Fibroblast of the conjunctiva (primary cell): ENCODE results near the gene PAX4.
A peak's percentile ranks its signal among the peaks of the same experiment; 100 is the strongest.

Experiments
- DNase-seq: peaks from one replicate; pipeline ENCODE4 v3.0.0-alpha.2; 2010; ENCODE audit warnings: low read depth

PAX4 gene

DNA sequence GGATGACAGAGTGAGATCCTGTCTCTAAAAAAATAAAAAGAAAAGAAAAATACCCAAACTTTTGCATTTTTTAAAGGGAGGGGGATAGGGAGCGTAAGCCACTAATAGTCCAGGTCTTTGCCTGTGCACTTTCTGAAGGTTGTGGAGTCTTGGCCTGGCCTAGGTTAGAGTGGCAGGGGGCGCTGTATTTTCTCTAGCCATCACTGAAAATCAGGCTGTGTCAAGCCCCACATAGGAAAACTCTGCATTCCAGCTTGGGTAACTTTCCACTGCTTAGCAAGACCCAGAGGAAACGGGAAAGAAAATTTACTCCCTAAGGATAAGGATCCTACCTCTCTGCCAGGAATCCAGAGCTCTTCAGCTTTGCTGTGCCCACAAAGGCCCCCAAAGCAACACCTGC is 10.5 kb upstream of the PAX4 start:
- DNase-seq = no peak

- no peak for DNase-seq
Measured at GRCh38 chr7:127625331-127625730, 7.4 kb upstream of the PAX4 start.

DNA sequence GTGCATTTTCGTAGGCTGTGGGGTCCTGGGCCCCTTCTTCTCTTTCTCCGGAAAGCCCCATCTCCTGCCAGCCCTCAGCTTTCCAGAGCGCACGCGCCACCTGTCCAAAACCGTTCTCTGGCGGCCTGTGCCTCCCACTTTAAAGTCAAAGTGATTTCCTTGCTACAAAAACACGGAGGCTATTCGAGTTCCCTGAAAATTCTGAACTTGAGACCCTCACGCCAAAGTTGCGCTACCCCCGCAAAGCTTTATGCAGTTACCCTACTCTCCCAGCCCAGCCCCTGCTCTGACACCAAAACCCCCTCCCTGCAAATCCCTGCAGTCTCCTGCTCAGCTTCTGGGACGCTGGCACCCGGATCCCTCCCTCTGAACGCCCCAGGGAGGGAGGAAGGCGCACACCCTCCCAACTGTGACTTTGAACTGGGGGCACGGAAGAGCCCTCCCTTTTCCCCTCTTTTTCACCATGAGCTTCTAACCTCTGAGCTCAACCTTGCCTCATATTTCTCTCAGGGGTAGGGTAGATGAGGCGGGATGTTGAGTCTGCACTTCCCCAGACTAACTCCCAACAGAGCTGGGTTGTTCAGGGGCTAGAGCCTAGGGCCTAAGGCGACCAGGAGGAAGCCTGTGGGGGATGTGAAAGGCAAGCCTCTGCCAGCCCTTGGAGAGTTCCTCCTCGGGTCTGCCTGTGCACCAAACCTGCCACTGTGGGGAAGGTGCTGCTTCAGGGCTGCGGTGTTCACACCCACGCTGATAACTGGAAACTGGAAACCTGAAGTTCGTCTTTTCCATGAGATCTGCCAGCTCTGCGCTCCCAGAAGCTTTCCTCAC is 2.7 kb upstream of the PAX4 start:
- no peak for DNase-seq

DNA sequence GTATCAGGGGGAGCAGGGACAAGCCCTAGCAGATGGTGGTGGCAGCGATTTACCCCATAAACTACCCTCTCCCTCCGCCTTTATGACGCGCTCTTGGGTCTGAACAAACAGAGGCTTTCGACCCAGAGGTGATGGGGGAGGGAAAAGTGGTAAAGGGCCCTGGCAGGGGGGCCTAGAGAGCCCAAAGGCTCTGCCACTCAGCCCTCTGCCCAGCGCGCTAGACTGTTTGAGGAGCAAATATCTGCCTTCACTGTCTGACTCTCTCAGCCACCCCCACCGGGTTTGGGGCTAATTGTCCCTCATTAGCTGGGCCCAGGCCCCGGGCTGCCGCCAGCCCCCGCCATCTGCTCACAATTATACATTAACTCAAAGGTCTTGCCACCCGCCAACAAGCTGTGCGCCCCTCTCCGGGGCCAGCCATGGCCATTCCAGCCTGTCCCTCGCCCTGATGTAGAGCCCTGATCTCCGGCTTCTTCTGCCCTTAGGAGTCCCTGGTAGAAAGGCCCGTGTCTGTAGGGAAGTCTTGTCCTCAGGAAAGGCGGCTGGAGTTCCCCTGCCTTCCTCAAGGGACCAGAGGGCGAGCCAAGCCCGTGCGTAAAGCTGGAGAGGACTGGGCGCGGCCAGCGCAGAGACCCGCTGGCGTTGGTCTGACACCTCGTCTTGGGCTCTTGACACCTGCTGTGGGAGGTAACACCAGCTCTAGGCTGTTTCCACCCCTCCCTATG is 1.9 kb upstream of the PAX4 start:
- no peak for DNase-seq

DNA sequence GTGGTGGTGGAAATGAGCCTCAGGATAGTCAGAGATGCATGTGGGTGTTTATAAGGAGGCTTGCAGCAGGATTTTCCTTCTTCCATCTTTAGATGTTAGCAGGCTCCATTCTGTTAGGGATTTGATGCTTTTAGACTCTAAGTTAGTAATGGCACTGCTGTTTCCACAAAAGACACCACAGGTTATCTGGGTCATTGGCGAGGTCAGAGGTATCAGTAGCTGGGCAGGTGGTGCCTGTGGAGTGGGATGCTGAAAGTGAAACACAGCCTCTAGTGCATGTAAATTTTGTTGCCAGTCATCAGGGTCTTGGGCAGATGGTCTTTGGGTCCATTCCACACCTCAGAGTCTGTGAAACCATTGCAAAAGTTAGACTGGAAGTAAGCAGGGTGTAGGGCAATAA is 833 bp upstream of the PAX4 start:
- DNase-seq = no peak

DNA sequence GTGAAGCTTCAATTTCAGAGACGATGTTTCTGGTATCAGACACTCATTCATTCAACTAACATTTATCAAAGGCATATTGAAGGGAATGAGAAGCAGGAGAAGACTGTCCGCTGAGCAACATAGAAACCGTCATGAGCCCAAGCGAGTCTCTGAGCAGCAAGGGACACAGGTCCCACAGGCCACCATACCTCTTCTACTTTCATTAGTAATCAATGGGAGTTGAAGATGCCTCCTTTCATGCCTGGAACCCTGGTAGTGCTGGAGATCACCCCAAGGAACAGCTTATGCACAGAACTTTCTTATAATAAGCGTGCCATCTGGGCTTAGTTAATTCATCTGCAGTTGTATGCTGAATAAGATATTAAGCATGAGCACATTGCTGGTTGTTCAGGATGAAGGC is 1.2 kb downstream of the PAX4 start:
- DNase-seq = no peak

GRCh38 chr7:127612263-127612662 is 5.7 kb downstream of the PAX4 start:
- DNase-seq = no peak

DNA sequence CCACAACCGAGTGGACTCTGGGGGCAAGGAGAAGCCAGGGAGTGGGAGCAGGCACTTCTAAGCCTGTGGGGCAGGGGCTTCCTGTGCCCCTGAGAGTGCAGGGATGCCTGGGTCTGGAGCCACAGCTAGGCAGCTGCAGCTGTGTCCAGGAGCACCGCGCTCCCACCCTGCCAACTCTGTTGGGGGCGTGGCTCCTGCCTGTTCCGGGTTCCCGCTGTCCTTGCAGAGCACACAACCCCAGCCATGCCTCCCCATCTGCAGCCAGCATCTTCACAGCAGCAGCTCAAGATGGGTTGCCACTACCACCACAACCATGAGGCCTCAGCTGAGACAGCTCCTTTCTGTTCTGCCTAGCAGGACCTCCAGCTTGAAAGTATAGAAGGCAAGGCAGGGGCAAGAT is 8.6 kb downstream of the PAX4 start:
- DNase-seq = no peak

DNA sequence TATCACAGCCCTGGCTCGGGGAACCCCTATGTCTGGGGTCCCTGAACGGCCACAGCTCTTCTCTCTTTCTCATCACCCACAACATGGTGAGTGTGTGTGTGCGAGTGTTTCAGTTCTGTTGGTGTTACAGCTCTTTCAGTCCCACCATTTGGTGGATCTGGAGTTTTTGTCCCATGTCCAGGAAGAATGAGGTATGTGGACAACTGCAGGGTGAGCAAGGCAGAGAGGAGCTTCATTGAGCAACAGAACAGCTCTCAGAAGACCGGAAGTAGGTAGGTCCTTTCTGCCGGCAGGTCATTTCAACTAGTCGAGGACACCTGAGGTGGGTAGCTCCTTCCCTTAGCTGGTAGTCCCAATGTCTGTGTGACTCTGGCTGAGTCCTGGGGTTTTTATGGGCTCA is 9.5 kb downstream of the PAX4 start:
- DNase-seq = no peak

DNA sequence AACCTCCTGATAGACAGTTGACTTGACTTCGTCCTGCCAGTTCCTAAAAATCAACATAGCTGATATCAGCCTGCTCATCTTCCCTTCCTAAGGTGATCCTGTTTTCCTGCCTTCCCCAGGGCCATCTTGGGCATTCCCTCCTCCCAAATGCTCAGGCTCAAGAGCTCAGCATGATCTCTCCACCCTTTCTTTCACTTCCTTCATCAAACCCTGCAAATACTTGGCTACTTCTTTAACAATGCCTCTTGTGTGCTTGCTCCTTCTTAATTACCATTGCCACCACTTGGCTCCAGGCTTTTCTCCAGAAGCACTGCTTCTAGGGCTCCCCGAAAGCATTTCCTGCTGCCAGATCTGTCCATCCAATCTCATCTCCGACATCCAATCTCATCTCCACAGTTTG is 17.1 kb downstream of the PAX4 start:
- DNase-seq = no peak

- no peak for DNase-seq
Measured at GRCh38 chr7:127598318-127598717, 19.6 kb downstream of the PAX4 start.

DNA sequence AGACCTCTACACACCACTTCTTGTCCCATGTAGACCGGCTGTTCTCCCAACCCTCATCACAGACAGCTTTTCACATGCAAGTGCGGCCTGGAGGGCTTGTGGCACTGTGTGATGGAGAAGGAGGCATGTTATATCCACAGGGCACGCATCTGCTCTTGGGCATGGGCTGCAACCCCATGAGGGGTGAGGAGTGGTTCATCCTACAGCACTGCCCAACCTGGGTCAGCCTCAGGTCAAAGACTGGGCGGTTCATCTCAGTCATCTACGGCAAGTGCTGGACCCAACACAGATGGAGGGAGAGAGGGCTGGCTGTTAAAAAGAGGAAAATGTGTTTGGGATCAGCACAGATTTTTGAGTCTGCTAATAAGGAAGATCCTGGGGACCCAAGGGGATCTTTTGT is 22.2 kb downstream of the PAX4 start:
- no peak for DNase-seq

DNA sequence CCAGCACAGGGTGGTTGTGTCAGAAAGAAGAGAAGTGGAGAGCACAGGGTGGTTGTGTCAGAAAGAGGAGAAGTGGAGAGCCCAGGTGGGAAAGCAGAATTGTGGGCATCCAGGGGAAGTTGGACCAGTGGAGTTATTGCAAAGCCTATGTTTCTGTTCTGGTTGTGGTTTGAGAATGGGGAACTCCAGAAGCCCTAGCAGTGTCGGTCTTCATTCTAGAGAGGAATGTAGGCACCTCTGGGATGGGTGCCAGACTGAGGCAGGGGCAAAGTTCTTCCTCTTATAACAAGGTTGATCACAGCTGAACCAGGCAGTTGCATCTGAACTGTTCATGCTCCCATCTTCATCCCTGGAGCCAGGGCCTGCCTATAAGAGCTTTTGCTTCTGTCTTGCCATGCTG is 23.5 kb downstream of the PAX4 start:
- no peak for DNase-seq

DNA sequence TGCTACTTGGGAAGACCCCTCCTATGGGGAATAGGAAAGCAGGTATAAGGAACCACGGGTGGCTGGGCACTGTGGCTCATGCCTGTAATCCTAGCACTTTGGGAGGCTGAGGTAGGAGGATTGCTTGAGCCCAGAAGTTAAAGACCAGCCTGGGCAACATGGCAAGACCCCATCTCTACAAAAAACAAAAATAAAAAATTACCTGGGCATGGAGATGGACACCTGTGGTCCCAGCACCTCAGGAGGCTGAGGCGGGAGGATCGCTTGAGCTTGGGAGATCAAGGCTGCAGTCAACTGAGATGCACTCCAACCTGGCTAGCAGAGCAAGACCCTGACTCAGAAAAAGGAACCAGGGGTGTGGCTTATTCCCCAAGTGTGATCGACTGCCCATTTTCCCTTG is 25.4 kb downstream of the PAX4 start:
- no peak for DNase-seq

GRCh38 chr7:127591591-127591990 is 26.4 kb downstream of the PAX4 start:
- DNase-seq = no peak

- DNase-seq = no peak
Measured at GRCh38 chr7:127591189-127591588, 26.8 kb downstream of the PAX4 start.

DNA sequence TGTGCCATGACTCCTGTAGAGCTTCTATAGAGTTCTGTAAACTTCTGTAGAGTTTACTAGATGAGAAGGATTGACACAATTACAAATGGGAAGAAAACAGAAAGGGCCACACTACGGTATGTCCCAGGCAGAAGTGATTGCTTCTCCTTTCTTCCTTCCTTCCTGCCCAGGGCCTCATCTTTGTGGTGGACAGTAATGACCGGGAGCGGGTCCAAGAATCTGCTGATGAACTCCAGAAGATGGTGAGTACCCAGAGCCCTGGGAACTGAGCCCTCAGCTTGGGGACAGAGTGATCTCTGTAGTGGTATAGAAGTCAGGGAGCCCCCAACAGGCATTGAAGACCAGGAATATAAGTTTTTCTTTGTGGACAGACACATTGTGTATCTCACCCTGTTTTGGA is 28.0 kb downstream of the PAX4 start:
- DNase-seq = no peak

DNA sequence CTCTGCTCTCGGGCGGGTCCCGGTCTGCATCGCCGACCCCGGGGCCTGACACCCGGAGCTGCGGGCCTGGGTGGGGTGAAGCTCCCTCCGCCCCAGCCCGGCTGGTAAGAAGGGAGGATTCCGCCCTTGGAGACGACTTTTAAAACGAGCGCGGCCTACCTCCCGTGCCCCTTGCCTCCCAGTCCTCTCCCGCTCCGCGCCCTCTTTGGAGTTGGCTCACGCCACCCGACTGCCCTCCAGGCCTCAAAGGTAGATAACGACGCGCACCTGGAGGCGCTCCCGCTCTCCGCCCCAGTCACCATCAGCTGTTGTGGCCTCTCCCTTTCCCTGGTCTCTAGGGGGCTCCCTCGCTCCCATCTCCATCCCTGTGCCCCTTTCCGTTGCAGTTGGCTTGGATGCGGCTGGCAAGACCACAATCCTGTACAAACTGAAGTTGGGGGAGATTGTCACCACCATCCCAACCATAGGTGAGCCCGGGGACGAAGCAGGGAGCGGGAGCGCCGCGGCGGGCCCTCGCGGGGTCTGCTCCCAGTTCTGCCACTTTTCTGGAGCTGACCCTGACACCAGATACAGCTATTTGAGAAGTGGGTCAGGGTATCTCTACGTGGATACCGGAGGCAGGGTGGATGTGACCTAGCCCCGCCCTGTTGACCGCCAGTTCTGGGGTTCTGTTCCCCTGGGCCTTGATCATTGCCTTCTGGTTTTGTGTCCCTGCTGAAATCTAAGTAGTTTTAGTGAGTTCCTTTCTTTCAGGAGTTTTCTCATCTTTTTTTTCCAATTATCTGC is 29.1 kb downstream of the PAX4 start:
- peak; percentile 34 for DNase-seq

DNA sequence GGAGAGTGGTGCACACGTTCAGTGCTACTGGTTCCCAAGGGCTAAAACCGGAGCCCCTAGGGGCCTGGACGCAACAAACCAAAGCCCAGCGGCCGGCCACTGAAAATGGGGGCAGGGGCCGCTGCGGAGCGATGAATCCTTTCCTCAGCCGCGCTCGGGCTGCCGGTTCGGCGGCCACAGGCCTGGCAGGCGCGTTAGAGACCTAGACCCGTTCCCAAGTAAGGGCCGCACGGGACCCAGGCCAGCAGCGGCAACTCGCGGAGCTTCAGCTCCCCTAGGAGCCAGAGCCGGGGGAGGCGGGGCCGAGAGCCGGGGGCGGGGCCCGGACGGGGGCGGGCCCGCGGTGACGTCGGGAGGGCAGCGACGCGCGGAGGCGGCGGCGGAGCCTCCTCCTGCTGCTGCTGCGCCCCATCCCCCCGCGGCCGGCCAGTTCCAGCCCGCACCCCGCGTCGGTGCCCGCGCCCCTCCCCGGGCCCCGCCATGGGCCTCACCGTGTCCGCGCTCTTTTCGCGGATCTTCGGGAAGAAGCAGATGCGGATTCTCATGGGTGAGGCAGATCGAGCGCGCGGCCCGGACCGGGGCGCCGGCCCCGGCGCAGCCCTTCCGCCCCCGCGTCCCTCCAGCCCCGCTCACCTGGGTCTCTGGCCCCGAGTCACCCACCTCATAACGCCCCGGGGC is 29.8 kb downstream of the PAX4 start, which contains the start of gene ARF5:
TSS of gene ARF5 (plus strand) at position 393 of the 678 bp plus-strand sequence. CDS start at position 481, 88 bp downstream.
- DNase-seq = peak; percentile 60

DNA sequence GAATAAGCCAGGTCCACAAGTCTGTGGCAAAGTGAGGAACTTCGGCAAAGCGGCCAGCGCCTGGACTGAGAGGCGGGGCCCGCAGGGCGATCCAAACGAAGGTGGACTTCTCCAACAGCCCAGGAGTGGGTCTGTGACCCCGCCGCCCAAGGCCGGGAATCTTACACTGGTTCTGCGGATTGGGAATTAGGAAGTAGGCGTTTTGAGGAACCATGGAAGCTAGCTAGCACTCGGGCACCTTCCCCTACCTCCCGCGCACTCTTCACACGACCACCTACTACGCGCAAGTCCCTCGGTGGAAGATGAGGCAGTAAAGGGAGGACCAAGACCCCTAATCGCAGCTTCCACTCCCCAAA is 30.3 kb downstream of the PAX4 start:
- DNase-seq = no peak

DNA sequence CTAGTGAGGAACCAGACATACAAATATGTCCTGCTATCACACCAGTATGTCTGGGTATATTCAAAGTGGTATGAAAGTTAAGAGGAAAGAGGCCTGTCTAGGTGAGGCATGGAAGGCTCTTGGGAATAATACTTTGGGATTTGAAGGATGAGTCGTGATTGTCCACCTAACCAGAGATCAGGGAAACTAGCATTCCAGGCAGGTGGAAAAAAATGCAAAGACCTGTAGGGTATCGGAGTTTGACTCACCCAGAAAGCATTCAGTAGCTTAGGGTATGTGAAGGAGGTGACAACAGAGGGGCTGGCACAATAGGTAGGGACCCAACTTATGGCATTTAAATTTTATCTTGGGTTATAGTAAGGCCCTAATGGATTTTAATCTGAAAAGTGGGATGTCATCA is 31.6 kb downstream of the PAX4 start:
- DNase-seq = no peak
